Ovary (tissue), 9 donors: ENCODE measurements around the gene PLEKHA6. TPM values are rescaled to one million over a fixed set of nuclear protein-coding genes. Genes with fewer than 3 reads are reported as not detected.
A peak's percentile ranks its signal among the peaks of the same experiment; 100 is the strongest.

Experiments used
- DNase-seq, 5 donors: peaks; one replicate each; pipeline ENCODE4 v3.0.0-alpha.2; 2019 to 2020
- H3K27ac ChIP-seq, 2 donors: fragments of 200-600 bp; one replicate each; pipeline versions ENCODE4 v1.5.1 to v1.8.0; 2019 to 2022
- H3K27me3 ChIP-seq: fragments of 200-600 bp; one replicate; pipeline ENCODE4 v1.8.0; 2022
- H3K36me3 ChIP-seq: fragments of 200-600 bp; sonication (generic); one replicate; pipeline ENCODE4 v1.5.1; 2019
- H3K4me1 ChIP-seq: one replicate; pipeline ENCODE4 v1.8.1; 2013; ENCODE audit warnings: mild to moderate bottlenecking, moderate library complexity; ENCODE audit not compliant: insufficient read depth
- H3K4me3 ChIP-seq: fragments of 200-600 bp; sonication (generic); one replicate; pipeline ENCODE4 v1.5.1; 2017
- H3K9me3 ChIP-seq, 2 donors: fragments of 200-600 bp in 1 of 2; sonication (generic) in 1 of 2; one replicate each; pipeline versions ENCODE4 v1.5.1 to v1.8.1; 2013 to 2019; ENCODE audit warnings: mild to moderate bottlenecking in 1 of 2, moderate library complexity in 1 of 2
- EP300 ChIP-seq: sonication (generic); formaldehyde crosslinking; IDR thresholded peaks from one replicate; pipeline ENCODE4 v1.6.1; 2017; ENCODE audit warnings: antibody characterized with exemption
- POLR2A ChIP-seq: fragments of 450-650 bp; IDR thresholded peaks from one replicate; pipeline ENCODE4 v1.6.1; 2017; ENCODE audit warnings: antibody characterized with exemption, mild to moderate bottlenecking, moderate library complexity
- WGBS, 3 donors: extraction: QIAGEN DNeasy Blood & Tissue Kit in 1 of 3; methylation state at CpG; one replicate each; pipeline versions ENCODE4 v1.1.5 to v1.1.7; 2013 to 2017; 5-methylcytosine and 5-hydroxymethylcytosine counted together
- intact Hi-C, 4 donors: fragments of 100-400 bp; cut with DNase I; formaldehyde crosslinking; loops; one replicate each; pipeline versions ENCODE4 v1.11.0 to v1.15.1; 2022 to 2023
- polyA plus RNA-seq, 2 donors: library from polyadenylated mRNA; stranded (reverse); fragments of 200-250 nt in 1 of 2; fragments of 350-450 nt in 1 of 2; fragmentation: Illumina TruSeq in 1 of 2; extraction: RNeasy Lipid Tissue Mini Kit (QIAGEN cat#74804) in 1 of 2; gene quantifications; one replicate each; pipeline ENCODE4 v1.2.3, GENCODE V29; 2013 to 2014
- total RNA-seq, 7 donors: library from RNA; depleted of rRNA in 2 of 7; stranded (reverse); fragments of >200 nt in 2 of 7; fragmentation: NEBNext Ultra II Directional in 3 of 7; extraction: Animal tissue kit (Norgen Biotek cat#: 25700) in 3 of 7; gene quantifications; one replicate each; pipeline versions ENCODE4 v1.1.0 to v1.2.4, GENCODE V29; 2016 to 2023
- TF ChIP-seq, protein P1 (sequence below), 3 donors: fragments of 450-650 bp in 2 of 3; fragments of 200-600 bp in 1 of 3; IDR thresholded peaks; one replicate each; pipeline versions ENCODE4 v1.5.1 to v1.8.0; 2016 to 2022; ENCODE audit warnings: antibody characterized with exemption in 3 of 3, mild to moderate bottlenecking in 1 of 3
- donor health status: DM: no; HTN: no; CAD: no; lungs with moderate emphysema.
- donor health status: DM: no; HTN: no; CAD: no.
- donor health status: Bipolar disorder and iron deficiency.
- donor health status: DM: yes; HTN: yes; CAD: no.
- donor health status: DM: no; HTN: no; CAD: no.
- donor health status: DM: yes; HTN: yes; CAD: no.

PLEKHA6 gene
- total and polyA plus RNA-seq, 9 donors, result 2.3 to 20.5 (median 6.6) TPM

DNA sequence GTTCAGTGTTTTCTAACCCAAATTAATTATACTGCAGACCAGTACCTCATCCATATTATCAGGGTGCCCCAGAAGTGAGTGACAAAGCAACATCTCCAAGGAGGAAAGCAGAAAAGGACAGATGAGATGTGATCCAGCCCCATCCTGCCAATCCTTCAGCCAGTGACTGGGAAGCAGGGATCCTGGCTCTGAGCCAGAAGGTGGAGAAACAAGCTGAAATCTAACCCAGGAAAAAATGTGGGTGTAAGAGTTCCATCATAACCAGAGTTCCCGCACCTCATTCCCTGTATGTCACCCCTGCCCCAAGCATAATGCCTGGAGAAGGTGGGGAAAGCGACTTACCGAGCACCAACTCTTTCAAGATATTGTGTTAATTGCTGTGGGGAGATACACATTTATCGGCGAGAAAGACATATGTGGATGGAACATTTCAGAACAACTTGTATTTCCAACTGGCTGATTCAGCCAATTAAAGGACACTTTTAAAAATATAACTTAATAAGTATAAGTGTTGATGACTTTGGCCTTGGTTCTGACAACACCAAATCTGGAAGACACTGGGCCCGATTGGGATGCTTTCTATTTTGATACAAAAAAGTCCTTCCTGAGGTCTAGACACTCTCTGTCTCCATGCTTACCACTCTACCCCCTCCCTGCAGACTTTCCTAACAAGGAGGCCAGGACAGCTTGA lies 14.9 kb downstream of the PLEKHA6 start:
- TF ChIP-seq POLR2A, result no peak
- no peaks in the 10 kb centered on the region for H3K9me3 ChIP-seq
- H3K4me3 ChIP-seq, result no peak overlapping the region
- DNase-seq, result peak in 3 of 5 donors; percentile 25 to 57 (median 38)
- 75 to 85% (median 81%) methylated on average over 6 of the region's 6 CpGs for WGBS, 3 donors
- H3K4me1 ChIP-seq, result peaks cover 7% of the 10 kb centered on the region
- intact Hi-C loops, result no loop called here
- H3K36me3 ChIP-seq, result no peaks in the 10 kb centered on the region
- H3K27me3 ChIP-seq, result no peaks in the 10 kb centered on the region
- no peak overlapping the region for H3K27ac ChIP-seq

DNA sequence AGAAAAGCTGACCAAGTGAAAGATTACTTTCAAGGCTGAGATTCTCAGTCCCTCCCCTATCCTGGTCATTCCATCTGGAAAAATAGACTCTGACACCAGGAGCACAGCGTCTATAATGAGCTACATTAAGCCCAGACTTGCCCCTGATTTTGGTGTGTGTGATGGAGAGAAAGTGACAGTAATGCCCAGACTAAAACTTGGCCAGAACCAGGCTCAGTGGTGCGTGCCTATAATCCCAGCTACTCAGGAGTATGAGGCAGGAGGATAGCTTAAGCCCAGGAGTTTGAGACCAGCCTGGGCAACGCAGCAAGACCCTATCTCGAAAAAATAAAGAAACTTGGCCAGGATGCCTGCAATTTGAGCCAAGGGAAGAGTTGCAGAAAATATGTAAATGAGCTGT lies 15.9 kb downstream of the PLEKHA6 start:
- Histone ChIP-seq H3K4me3 (no peak overlapping the region), H3K4me1 (peaks cover 6% of the 10 kb centered on the region), H3K27me3 (no peaks in the 10 kb centered on the region), H3K27ac (no peak overlapping the region), H3K36me3 (no peaks in the 10 kb centered on the region), H3K9me3 (no peaks in the 10 kb centered on the region)
- TF ChIP-seq POLR2A (no peak), EP300 (no peak)
- TF ChIP-seq, protein P1, sequence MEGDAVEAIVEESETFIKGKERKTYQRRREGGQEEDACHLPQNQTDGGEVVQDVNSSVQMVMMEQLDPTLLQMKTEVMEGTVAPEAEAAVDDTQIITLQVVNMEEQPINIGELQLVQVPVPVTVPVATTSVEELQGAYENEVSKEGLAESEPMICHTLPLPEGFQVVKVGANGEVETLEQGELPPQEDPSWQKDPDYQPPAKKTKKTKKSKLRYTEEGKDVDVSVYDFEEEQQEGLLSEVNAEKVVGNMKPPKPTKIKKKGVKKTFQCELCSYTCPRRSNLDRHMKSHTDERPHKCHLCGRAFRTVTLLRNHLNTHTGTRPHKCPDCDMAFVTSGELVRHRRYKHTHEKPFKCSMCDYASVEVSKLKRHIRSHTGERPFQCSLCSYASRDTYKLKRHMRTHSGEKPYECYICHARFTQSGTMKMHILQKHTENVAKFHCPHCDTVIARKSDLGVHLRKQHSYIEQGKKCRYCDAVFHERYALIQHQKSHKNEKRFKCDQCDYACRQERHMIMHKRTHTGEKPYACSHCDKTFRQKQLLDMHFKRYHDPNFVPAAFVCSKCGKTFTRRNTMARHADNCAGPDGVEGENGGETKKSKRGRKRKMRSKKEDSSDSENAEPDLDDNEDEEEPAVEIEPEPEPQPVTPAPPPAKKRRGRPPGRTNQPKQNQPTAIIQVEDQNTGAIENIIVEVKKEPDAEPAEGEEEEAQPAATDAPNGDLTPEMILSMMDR (IDR thresholded peaks at IDR 0.05), result no peak
- no peak for DNase-seq
- intact Hi-C loops, result no loop called here
- 44 to 59% (median 55%) methylated on average over 4 of the region's 4 CpGs for WGBS, 3 donors

DNA sequence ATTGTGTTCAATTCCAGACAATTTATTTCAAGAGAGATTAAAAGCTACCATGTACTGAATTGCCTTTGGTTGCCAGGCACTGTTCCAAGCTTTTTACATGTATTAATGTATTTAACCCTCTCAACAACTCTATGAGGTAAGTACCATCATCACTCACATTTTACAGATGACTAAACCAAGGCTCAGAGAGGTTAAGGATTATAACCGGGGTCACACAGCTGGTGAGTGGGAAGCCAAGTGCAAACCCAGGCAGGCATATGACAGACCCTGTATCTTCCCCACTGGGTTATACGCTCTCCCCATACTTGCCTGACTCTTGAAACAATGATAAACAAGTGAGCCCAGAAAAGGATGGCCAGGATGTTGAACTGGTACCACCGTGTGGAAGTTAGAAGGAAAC lies 16.5 kb downstream of the PLEKHA6 start:
- H3K27me3 ChIP-seq, result no peaks in the 10 kb centered on the region
- 84 to 92% (median 85%) methylated on average over 3 of the region's 3 CpGs for WGBS, 3 donors
- H3K4me1 ChIP-seq, result peaks cover 2% of the 10 kb centered on the region
- intact Hi-C loops, result no loop called here
- no peak overlapping the region for H3K4me3 ChIP-seq
- DNase-seq, result no peak
- H3K36me3 ChIP-seq, result no peaks in the 10 kb centered on the region
- H3K9me3 ChIP-seq, result no peaks in the 10 kb centered on the region
- H3K27ac ChIP-seq, result no peak overlapping the region
- TF ChIP-seq EP300, result no peak
- no peak for TF ChIP-seq POLR2A
- TF ChIP-seq, protein P1 (IDR thresholded peaks at IDR 0.05), result no peak

DNA sequence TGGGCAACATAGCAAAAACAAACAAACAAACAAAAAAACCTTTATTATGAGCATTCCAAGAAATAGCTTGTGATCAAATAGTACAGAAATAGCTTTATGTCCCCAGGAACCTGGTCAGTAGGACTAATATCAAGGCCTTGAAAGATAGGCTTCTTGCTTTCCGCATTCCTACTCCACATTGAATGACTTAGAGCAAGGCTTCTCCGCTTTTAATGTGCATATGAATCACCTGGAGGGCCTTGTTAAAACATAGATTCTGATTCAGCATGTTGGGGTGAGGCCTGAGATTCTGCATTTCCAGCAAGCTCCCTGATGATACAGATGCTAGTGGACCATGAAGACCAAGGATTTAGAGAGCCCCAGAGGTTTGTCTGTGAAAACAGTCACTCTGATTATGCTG lies 17.4 kb downstream of the PLEKHA6 start:
- no peaks in the 10 kb centered on the region for H3K9me3 ChIP-seq
- TF ChIP-seq, protein P1 (IDR thresholded peaks at IDR 0.05), result no peak
- no peak for TF ChIP-seq POLR2A
- TF ChIP-seq EP300, result no peak
- 96 to 98% (median 98%) methylated on average over 2 of the region's 2 CpGs for WGBS, 3 donors
- intact Hi-C loops, result no loop called here
- DNase-seq, result no peak
- no peaks in the 10 kb centered on the region for H3K36me3 ChIP-seq
- no peaks in the 10 kb centered on the region for H3K27me3 ChIP-seq
- no peak overlapping the region for H3K27ac ChIP-seq
- no peaks in the 10 kb centered on the region for H3K4me1 ChIP-seq
- no peak overlapping the region for H3K4me3 ChIP-seq

DNA sequence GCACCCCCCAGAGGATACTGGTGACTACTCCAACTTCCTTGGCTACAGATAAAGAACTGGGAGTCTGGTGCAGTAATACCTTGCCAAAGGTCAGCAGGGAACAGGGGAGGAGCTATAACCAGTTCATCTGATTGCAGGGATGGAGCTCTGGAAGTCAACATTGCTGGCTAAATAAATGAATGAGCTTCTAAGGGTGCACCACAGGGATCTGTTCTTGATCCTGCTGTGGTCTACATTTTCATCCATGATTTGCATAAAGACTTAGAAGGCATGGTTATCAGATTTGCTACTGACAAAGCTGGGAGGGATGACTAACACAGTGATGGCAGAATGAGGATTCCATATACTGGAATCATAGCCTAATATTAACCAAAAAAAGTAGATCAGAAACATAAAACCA lies 18.3 kb downstream of the PLEKHA6 start:
- TF ChIP-seq EP300, result no peak
- TF ChIP-seq, protein P1 (IDR thresholded peaks at IDR 0.05), result no peak
- TF ChIP-seq POLR2A, result no peak
- H3K4me3 ChIP-seq, result no peak overlapping the region
- DNase-seq, result no peak
- no peaks in the 10 kb centered on the region for H3K4me1 ChIP-seq
- no peaks in the 10 kb centered on the region for H3K9me3 ChIP-seq
- H3K36me3 ChIP-seq, result no peaks in the 10 kb centered on the region
- H3K27ac ChIP-seq, result no peak overlapping the region
- no peaks in the 10 kb centered on the region for H3K27me3 ChIP-seq
- intact Hi-C loops, result no loop called here
